ENCODE data around the gene PAN3. TPM values are rescaled to one million over a fixed set of nuclear protein-coding genes. Genes with fewer than 3 reads are reported as not detected.

Gene PAN3
- total RNA-seq, 1 experiment from 2014 or later = 46.1 TPM

DNA sequence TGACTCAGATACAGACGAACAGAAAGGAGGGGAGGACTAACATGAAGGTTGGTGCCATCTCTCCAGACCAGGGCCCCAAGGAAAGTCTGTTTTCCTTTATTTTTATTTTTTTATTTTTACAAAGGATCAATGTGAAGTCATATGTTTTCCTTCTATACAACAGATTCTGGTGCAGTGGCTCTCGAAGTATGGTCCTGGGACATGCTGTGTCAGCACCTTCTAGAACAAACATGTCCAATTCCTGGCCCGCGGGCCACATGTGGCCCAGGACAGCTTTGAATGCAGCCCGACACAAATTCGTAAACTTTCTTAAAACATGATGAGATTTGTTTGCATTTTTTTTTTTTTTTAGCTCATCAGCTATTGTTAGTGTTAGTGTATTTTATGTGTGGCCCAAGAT, 181.9 kb downstream of the PAN3 start:
- intact Hi-C loops (cut with micrococcal nuclease; ENCODE audit: unreplicated experiment) = loop anchor here (5.0 to 10.0 kb wide), 2 partner anchors 477 to 1045 kb away; no protein-coding TSS in a partner anchor

DNA sequence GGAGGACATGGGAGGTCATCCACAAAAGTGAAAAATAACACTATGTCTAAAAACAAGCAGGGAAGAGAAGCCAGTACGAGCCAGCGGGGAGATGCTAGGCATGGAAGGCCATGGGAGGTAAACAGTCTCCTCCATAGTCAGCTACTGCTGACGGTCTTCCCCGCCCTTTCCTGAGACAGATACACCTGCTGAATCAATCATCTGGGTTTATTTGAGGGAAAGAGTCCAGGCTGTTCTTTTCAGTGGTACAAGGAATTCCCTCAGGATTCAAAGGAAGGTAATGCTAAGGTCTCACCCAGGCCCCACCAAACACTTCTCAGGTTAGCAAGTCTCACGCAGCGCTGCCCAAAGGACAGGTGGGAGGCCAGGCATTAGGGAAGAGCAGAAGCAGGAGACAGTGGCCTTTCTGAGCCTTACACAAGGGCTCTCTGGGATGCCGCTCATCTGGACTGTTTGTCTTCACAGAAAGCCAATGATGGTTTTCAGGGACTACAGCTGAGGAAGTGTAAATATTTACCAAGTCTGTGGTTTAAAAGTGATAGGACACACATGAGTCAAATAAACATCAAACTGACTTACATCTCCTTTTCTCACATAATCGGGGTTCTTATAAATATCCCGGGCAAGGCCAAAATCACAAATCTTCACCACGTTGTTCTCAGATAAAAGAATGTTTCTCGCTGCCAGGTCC, 182.7 kb downstream of the PAN3 start:
- TF ChIP-seq EZH2 (IDR thresholded peaks at IDR 0.05; ENCODE audit: borderline replicate concordance, low read depth, low read length, poor library complexity, severe bottlenecking) = no peak
- TF ChIP-seq, protein P1, sequence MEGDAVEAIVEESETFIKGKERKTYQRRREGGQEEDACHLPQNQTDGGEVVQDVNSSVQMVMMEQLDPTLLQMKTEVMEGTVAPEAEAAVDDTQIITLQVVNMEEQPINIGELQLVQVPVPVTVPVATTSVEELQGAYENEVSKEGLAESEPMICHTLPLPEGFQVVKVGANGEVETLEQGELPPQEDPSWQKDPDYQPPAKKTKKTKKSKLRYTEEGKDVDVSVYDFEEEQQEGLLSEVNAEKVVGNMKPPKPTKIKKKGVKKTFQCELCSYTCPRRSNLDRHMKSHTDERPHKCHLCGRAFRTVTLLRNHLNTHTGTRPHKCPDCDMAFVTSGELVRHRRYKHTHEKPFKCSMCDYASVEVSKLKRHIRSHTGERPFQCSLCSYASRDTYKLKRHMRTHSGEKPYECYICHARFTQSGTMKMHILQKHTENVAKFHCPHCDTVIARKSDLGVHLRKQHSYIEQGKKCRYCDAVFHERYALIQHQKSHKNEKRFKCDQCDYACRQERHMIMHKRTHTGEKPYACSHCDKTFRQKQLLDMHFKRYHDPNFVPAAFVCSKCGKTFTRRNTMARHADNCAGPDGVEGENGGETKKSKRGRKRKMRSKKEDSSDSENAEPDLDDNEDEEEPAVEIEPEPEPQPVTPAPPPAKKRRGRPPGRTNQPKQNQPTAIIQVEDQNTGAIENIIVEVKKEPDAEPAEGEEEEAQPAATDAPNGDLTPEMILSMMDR (conservative IDR thresholded peaks at IDR 0.05; ENCODE audit: low read depth, low read length) = no peak
- intact Hi-C loops (cut with micrococcal nuclease; ENCODE audit: unreplicated experiment) = loop anchor here (5.0 to 10.0 kb wide), 2 partner anchors 476 to 1044 kb away; no protein-coding TSS in a partner anchor
- peaks cover 12% of the 10 kb centered on the region for H3K4me1 ChIP-seq (ENCODE audit: insufficient read depth, low read length, poor library complexity, severe bottlenecking)
- BruUV-seq (replicated peaks) = no TSS peak
- DNase-seq (ENCODE audit: low spot score) = no peak
- no peaks in the 10 kb centered on the region for H3K9me3 ChIP-seq (ENCODE audit: low read depth, low read length, poor library complexity, severe bottlenecking)
- POLR2A ChIA-PET (ENCODE audit: low non-redundant PET) = interaction anchor here (0.7 kb wide), 1 partner anchor 16 kb away, joined by 7 read pairs; no protein-coding TSS in a partner anchor
- H3K4me3 ChIP-seq (ENCODE audit: low read depth, low read length, poor library complexity, severe bottlenecking) = no peak overlapping the region
- CTCF ChIA-PET = interaction anchor here (1.2 kb wide), 1 partner anchor 8 kb away, joined by 3 read pairs; no protein-coding TSS in a partner anchor
- no peak overlapping the region for H3K27ac ChIP-seq (ENCODE audit: low read depth, low read length, poor library complexity, severe bottlenecking)
- no peaks in the 10 kb centered on the region for H3K36me3 ChIP-seq (ENCODE audit: insufficient read depth, low read length, poor library complexity, severe bottlenecking)
- no peaks in the 10 kb centered on the region for H3K27me3 ChIP-seq (replicated peaks; ENCODE audit: insufficient read depth, low read depth, low read length, poor library complexity)

More for the DNA sequence above, 181.9 kb downstream of the PAN3 start:
- no peak for DNase-seq (ENCODE audit: low spot score)
- ChIA-PET POLR2A (ENCODE audit: low non-redundant PET) (interaction anchor here (0.7 kb wide), 1 partner anchor 15 kb away, joined by 7 read pairs; no protein-coding TSS in a partner anchor), CTCF (interaction anchor here (1.2 kb wide), 1 partner anchor 9 kb away, joined by 3 read pairs; no protein-coding TSS in a partner anchor)
- Histone ChIP-seq H3K27ac (ENCODE audit: low read depth, low read length, poor library complexity, severe bottlenecking) (no peak overlapping the region), H3K36me3 (ENCODE audit: insufficient read depth, low read length, poor library complexity, severe bottlenecking) (no peaks in the 10 kb centered on the region), H3K9me3 (ENCODE audit: low read depth, low read length, poor library complexity, severe bottlenecking) (no peaks in the 10 kb centered on the region), H3K27me3 (replicated peaks; ENCODE audit: insufficient read depth, low read depth, low read length, poor library complexity) (no peaks in the 10 kb centered on the region), H3K4me3 (ENCODE audit: low read depth, low read length, poor library complexity, severe bottlenecking) (no peak overlapping the region), H3K4me1 (ENCODE audit: insufficient read depth, low read length, poor library complexity, severe bottlenecking) (peaks cover 12% of the 10 kb centered on the region)
- no peak for TF ChIP-seq EZH2 (IDR thresholded peaks at IDR 0.05; ENCODE audit: borderline replicate concordance, low read depth, low read length, poor library complexity, severe bottlenecking)
- TF ChIP-seq, protein P1 (conservative IDR thresholded peaks at IDR 0.05; ENCODE audit: low read depth, low read length) = no peak
- BruUV-seq (replicated peaks) = no TSS peak

DNA sequence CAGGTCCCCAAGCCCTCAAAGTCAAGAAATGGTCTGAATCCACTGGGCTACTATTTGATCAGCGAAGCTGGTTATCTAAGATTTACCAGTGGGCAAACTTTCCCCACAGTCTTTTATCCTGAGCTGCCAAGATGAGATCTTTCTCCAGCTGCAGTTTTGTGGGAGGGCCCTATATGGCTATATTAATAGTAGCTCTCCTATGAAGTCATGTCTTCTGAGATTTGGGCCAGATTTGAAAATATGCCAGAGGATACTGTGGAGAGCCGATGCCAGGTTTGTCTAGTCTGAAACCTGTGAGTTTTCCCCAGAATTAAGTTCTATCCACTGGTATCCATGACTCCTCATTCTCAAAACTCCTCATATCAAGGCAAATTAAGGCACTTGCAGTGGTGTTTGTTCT, 183.4 kb downstream of the PAN3 start:
- Histone ChIP-seq H3K27ac (ENCODE audit: low read depth, low read length, poor library complexity, severe bottlenecking) (no peak overlapping the region), H3K36me3 (ENCODE audit: insufficient read depth, low read length, poor library complexity, severe bottlenecking) (no peaks in the 10 kb centered on the region), H3K4me1 (ENCODE audit: insufficient read depth, low read length, poor library complexity, severe bottlenecking) (peaks cover 12% of the 10 kb centered on the region), H3K9me3 (ENCODE audit: low read depth, low read length, poor library complexity, severe bottlenecking) (no peaks in the 10 kb centered on the region), H3K4me3 (ENCODE audit: low read depth, low read length, poor library complexity, severe bottlenecking) (no peak overlapping the region), H3K27me3 (replicated peaks; ENCODE audit: insufficient read depth, low read depth, low read length, poor library complexity) (no peaks in the 10 kb centered on the region)
- intact Hi-C loops (cut with micrococcal nuclease; ENCODE audit: unreplicated experiment) = loop anchor here (5.0 to 10.0 kb wide), 2 partner anchors 476 to 1043 kb away; no protein-coding TSS in a partner anchor
- ChIA-PET POLR2A (ENCODE audit: low non-redundant PET) (no interaction called here), CTCF (no interaction called here)
- no TSS peak for BruUV-seq (replicated peaks)
- TF ChIP-seq EZH2 (IDR thresholded peaks at IDR 0.05; ENCODE audit: borderline replicate concordance, low read depth, low read length, poor library complexity, severe bottlenecking) = no peak
- TF ChIP-seq, protein P1 (conservative IDR thresholded peaks at IDR 0.05; ENCODE audit: low read depth, low read length) = no peak
- DNase-seq (ENCODE audit: low spot score) = no peak
